Liver (tissue), 9 donors: ENCODE data around the gene POT1. TPM values are rescaled to one million over a fixed set of nuclear protein-coding genes. Genes with fewer than 3 reads are reported as not detected.

ENCODE experiments used
- DNase-seq: peaks from one replicate; pipeline ENCODE4 v3.0.0-alpha.2; 2017; ENCODE audit warnings: low spot score
- H3K27ac ChIP-seq, 2 donors: one replicate each; pipeline ENCODE4 v1.7.0; 2013; ENCODE audit warnings: inconsistent platforms in 2 of 2, low read length in 2 of 2, control low read depth in 1 of 2, low read depth in 1 of 2, mild to moderate bottlenecking in 1 of 2
- H3K27me3 ChIP-seq, 4 donors: one replicate each; pipeline versions ENCODE4 v1.6.1 to v1.7.0; 2013; ENCODE audit warnings: low read length in 3 of 4, inconsistent platforms in 1 of 4, mild to moderate bottlenecking in 1 of 4, moderate library complexity in 1 of 4; ENCODE audit not compliant: control insufficient read depth in 4 of 4, insufficient read depth in 4 of 4
- H3K36me3 ChIP-seq, 4 donors: one replicate each; pipeline versions ENCODE4 v1.6.1 to v1.7.0; 2013; ENCODE audit warnings: low read length in 3 of 4, mild to moderate bottlenecking in 3 of 4, low read depth in 1 of 4, moderate library complexity in 1 of 4; ENCODE audit not compliant: control insufficient read depth in 4 of 4, insufficient read depth in 3 of 4
- H3K4me1 ChIP-seq, 4 donors: one replicate each; pipeline versions ENCODE4 v1.6.1 to v1.7.0; 2013; ENCODE audit warnings: low read length in 3 of 4, mild to moderate bottlenecking in 3 of 4, moderate library complexity in 1 of 4; ENCODE audit not compliant: control insufficient read depth in 4 of 4, insufficient read depth in 4 of 4
- H3K4me3 ChIP-seq, 3 donors: one replicate each; pipeline versions ENCODE4 v1.6.1 to v1.7.0; 2013; ENCODE audit warnings: low read length in 3 of 3, control low read depth in 1 of 3, low read depth in 1 of 3, mild to moderate bottlenecking in 1 of 3
- H3K9ac ChIP-seq, 2 donors: one replicate each; pipeline ENCODE4 v1.7.0; 2013; ENCODE audit warnings: low read length in 2 of 2, mild to moderate bottlenecking in 2 of 2, moderate library complexity in 2 of 2, control low read depth in 1 of 2, low read depth in 1 of 2
- H3K9me3 ChIP-seq, 4 donors: one replicate each; pipeline versions ENCODE4 v1.6.1 to v1.7.0; 2013; ENCODE audit warnings: low read length in 3 of 4; ENCODE audit not compliant: control insufficient read depth in 4 of 4
- CTCF ChIP-seq: fragments of 150-350 bp; IDR thresholded peaks from 2 replicates; pipeline ENCODE4 v1.5.1; 2017; ENCODE audit warnings: improper control_type of control experiment, low read depth, low read length; ENCODE audit not compliant: missing input control
- EGR1 ChIP-seq, 2 donors: IDR thresholded peaks; 2 replicates each; pipeline ENCODE4 v1.6.1; 2016 to 2018; ENCODE audit warnings: antibody characterized with exemption in 2 of 2, low read depth in 2 of 2
- FOXA1 ChIP-seq: IDR thresholded peaks from 2 replicates; pipeline ENCODE4 v1.6.1; 2016; ENCODE audit warnings: antibody characterized with exemption
- FOXA2 ChIP-seq: IDR thresholded peaks from 2 replicates; pipeline ENCODE4 v1.6.1; 2016; ENCODE audit warnings: antibody characterized with exemption
- GABPA ChIP-seq, 2 donors: IDR thresholded peaks in 1 of 2; conservative IDR thresholded peaks in 1 of 2; 2 replicates each; pipeline ENCODE4 v1.6.1; 2016; ENCODE audit warnings: antibody characterized with exemption in 2 of 2, mild to moderate bottlenecking in 1 of 2, moderate library complexity in 1 of 2
- HNF4A ChIP-seq, 2 donors: conservative IDR thresholded peaks; 2 replicates each; pipeline ENCODE4 v1.6.1; 2016; ENCODE audit warnings: antibody characterized with exemption in 2 of 2, mild to moderate bottlenecking in 2 of 2
- HNF4G ChIP-seq: IDR thresholded peaks from 2 replicates; pipeline ENCODE4 v1.6.1; 2016; ENCODE audit warnings: antibody characterized with exemption
- JUND ChIP-seq, 2 donors: IDR thresholded peaks; 2 replicates each; pipeline ENCODE4 v1.6.1; 2016; ENCODE audit warnings: antibody characterized with exemption in 2 of 2
- MAX ChIP-seq: IDR thresholded peaks from 2 replicates; pipeline ENCODE4 v1.6.1; 2016; ENCODE audit warnings: antibody characterized with exemption
- NR2F2 ChIP-seq: IDR thresholded peaks from 2 replicates; pipeline ENCODE4 v1.6.1; 2016; ENCODE audit warnings: antibody characterized with exemption
- RAD21 ChIP-seq, 2 donors: IDR thresholded peaks; 2 replicates each; pipeline ENCODE4 v1.6.1; 2016; ENCODE audit warnings: antibody characterized with exemption in 2 of 2, mild to moderate bottlenecking in 2 of 2
- REST ChIP-seq: IDR thresholded peaks from 2 replicates; pipeline ENCODE4 v1.6.1; 2016; ENCODE audit warnings: antibody characterized with exemption, mild to moderate bottlenecking
- RXRA ChIP-seq, 2 donors: IDR thresholded peaks; 2 replicates each; pipeline ENCODE4 v1.6.1; 2017 to 2018; ENCODE audit warnings: antibody characterized with exemption in 2 of 2, mild to moderate bottlenecking in 1 of 2
- SP1 ChIP-seq: IDR thresholded peaks from 2 replicates; pipeline ENCODE4 v1.6.1; 2018; ENCODE audit warnings: antibody characterized with exemption, mild to moderate bottlenecking
- TAF1 ChIP-seq: conservative IDR thresholded peaks from 2 replicates; pipeline ENCODE4 v1.6.1; 2016; ENCODE audit warnings: antibody characterized with exemption, mild to moderate bottlenecking
- YY1 ChIP-seq: IDR thresholded peaks from 2 replicates; pipeline ENCODE4 v1.6.1; 2016; ENCODE audit warnings: antibody characterized with exemption, mild to moderate bottlenecking
- ZBTB33 ChIP-seq: IDR thresholded peaks from 2 replicates; pipeline ENCODE4 v1.6.1; 2016; ENCODE audit warnings: antibody characterized with exemption
- WGBS: extraction: QIAGEN DNeasy Blood & Tissue Kit; methylation state at CpG from one replicate; pipeline ENCODE4 v1.1.7; 2013; 5-methylcytosine and 5-hydroxymethylcytosine counted together
- polyA plus RNA-seq, 2 donors: library from polyadenylated mRNA; stranded (reverse) in 1 of 2; unstranded in 1 of 2; fragments of 200-250 nt in 1 of 2; fragments of >200 nt in 1 of 2; fragmentation: Nextera tagmentation in 1 of 2; extraction: Ambion mirVana in 1 of 2; gene quantifications; one replicate each; pipeline versions ENCODE4 v1.2.1 to v1.2.3, GENCODE V29; 2013 to 2015
- total RNA-seq, 2 donors: library from RNA; depleted of rRNA; stranded (reverse); fragments of >200 nt; gene quantifications; one replicate each; pipeline ENCODE4 v1.2.3, GENCODE V29; 2014
- TF ChIP-seq, protein P1 (sequence below): IDR thresholded peaks from 2 replicates; pipeline ENCODE4 v1.6.1; 2016; ENCODE audit warnings: antibody characterized with exemption
- donor health status: healthy.
- donor health status: healthy.
- donor health status: healthy.
- donor health status: healthy.
- donor health status: healthy.

POT1 gene
- total and polyA plus RNA-seq, 4 donors, result 4.9 to 35.5 (median 8.5) TPM

DNA sequence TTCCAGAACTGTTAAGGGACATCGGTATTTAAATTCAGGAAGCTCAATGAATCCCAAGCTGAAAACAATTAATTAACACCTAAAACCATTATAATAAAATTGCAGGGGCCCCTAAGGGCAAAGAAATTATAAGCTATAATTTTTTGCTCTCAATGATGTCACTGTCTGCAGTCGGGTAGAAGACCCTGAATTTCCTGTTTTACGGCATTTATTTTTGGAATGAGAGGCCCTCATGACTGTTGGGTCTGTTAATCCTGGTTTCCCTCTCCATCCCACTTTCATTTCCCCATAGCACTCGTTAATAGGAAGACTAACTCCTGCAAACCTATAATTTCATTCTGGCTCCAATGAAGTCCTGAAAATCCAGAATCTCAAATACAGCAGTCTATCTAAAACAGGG lies 138.2 kb downstream of the POT1 start (continued):
- TF ChIP-seq MAX, result no peak
- TF ChIP-seq RXRA (IDR thresholded peaks at IDR 0.05), result no peak
- no peak for TF ChIP-seq JUND (IDR thresholded peaks at IDR 0.05)
- no peak for TF ChIP-seq TAF1

DNA sequence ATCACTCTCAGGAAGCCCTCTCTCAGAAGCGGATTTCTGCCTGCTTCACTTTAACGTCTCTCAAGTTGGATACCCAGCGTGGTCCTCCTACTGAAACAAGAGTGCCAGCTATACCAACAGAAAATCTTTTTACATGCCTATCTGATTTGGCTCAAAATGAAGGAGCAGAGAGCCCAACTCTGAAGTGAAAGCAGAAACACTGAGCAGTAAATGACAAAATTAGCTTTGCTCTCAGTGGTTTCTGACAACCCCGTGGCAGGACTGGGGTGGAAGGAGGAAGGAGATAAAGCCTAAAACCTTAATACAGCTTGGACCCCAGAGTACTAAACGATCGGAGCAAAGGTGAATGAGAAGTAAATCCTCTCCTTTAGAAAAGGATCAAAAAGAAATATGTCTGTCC lies 139.0 kb downstream of the POT1 start:
- H3K27ac ChIP-seq, result no peak overlapping the region
- no peak for DNase-seq
- H3K9ac ChIP-seq, result no peak overlapping the region
- no peaks in the 10 kb centered on the region for H3K9me3 ChIP-seq
- no peak for TF ChIP-seq RXRA (IDR thresholded peaks at IDR 0.05)
- TF ChIP-seq, protein P1, sequence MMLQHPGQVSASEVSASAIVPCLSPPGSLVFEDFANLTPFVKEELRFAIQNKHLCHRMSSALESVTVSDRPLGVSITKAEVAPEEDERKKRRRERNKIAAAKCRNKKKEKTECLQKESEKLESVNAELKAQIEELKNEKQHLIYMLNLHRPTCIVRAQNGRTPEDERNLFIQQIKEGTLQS, result no peak
- no peak for TF ChIP-seq ZBTB33
- no peak for TF ChIP-seq JUND (IDR thresholded peaks at IDR 0.05)
- TF ChIP-seq FOXA2, result no peak
- no peak for TF ChIP-seq MAX
- TF ChIP-seq SP1, result no peak
- TF ChIP-seq EGR1 (IDR thresholded peaks at IDR 0.05; ENCODE audit: low read depth in 2 of 2), result no peak
- no peak for TF ChIP-seq HNF4A (conservative IDR thresholded peaks at IDR 0.05)
- no peak for TF ChIP-seq YY1
- TF ChIP-seq GABPA (IDR thresholded peaks at IDR 0.05 in 1 of 2, conservative IDR thresholded peaks at IDR 0.05 in 1 of 2), result no peak
- H3K36me3 ChIP-seq, result no peaks in the 10 kb centered on the region
- H3K27me3 ChIP-seq, result peaks cover 0 to 5% (median 0%) of the 10 kb centered on the region in 4 donors
- no peaks in the 10 kb centered on the region for H3K4me1 ChIP-seq
- H3K4me3 ChIP-seq, result no peak overlapping the region
- 71% methylated on average over 6 of the region's 6 CpGs for whole genome bisulfite sequencing

DNA sequence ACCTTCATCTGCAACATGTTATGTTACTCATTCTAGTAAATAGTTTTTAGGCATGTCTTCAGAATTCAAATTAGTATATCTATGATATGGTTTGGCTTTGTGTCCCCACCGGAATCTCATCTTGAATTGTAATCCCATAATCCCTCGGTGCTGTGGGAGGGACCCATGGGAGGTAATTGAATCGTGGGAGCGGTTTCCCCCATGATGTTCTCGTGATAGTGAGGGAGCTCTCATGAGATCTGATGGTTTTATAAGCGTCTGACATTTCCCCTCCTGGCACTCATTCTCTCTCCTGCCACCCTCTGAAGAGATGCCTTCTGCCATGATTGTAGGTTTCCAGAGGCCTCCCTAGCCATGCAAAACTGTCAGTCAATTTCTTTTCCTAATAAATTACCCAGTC lies 143.6 kb downstream of the POT1 start:
- TF ChIP-seq ZBTB33, result no peak
- TF ChIP-seq HNF4G, result no peak
- no peak for TF ChIP-seq YY1
- no peak for TF ChIP-seq EGR1 (IDR thresholded peaks at IDR 0.05; ENCODE audit: low read depth in 2 of 2)
- no peak for TF ChIP-seq RAD21 (IDR thresholded peaks at IDR 0.05)
- no peak for TF ChIP-seq FOXA2
- no peak for TF ChIP-seq HNF4A (conservative IDR thresholded peaks at IDR 0.05)
- TF ChIP-seq, protein P1, result no peak
- TF ChIP-seq JUND (IDR thresholded peaks at IDR 0.05), result no peak
- no peak for TF ChIP-seq MAX
- TF ChIP-seq SP1, result no peak
- TF ChIP-seq GABPA (IDR thresholded peaks at IDR 0.05 in 1 of 2, conservative IDR thresholded peaks at IDR 0.05 in 1 of 2), result no peak
- TF ChIP-seq REST, result no peak
- TF ChIP-seq TAF1, result no peak
- TF ChIP-seq CTCF, result no peak
- no peak for TF ChIP-seq RXRA (IDR thresholded peaks at IDR 0.05)
- TF ChIP-seq NR2F2, result no peak
- TF ChIP-seq FOXA1, result no peak
- WGBS, result 75% methylated on average over 6 of the region's 6 CpGs
- Histone ChIP-seq H3K9ac (no peak overlapping the region), H3K4me3 (no peak overlapping the region), H3K36me3 (no peaks in the 10 kb centered on the region), H3K27me3 (no peaks in the 10 kb centered on the region), H3K27ac (no peak overlapping the region), H3K4me1 (no peaks in the 10 kb centered on the region), H3K9me3 (no peaks in the 10 kb centered on the region)
- no peak for DNase-seq
